Progenitor cell of endocrine pancreas (in vitro differentiated cells): Measurements from ENCODE around the gene SOWAHB. TPM values are rescaled to one million over a fixed set of nuclear protein-coding genes. Genes with fewer than 3 reads are reported as not detected.
A peak's percentile ranks its signal among the peaks of the same experiment; 100 is the strongest.

Experiments used
- DNase-seq: peaks from one replicate; pipeline ENCODE4 v3.0.0; 2021; ENCODE audit warnings: low spot score; ENCODE audit not compliant: unreplicated experiment
- H3K27ac Mint-ChIP-seq: 2 replicates; pipeline ENCODE4 v1.8.0; 2021; ENCODE audit warnings: mild to moderate bottlenecking, moderate library complexity, mixed read lengths
- H3K27me3 Mint-ChIP-seq: 2 replicates; pipeline ENCODE4 v1.8.0; 2021; ENCODE audit warnings: mixed read lengths
- H3K36me3 Mint-ChIP-seq: 2 replicates; pipeline ENCODE4 v1.8.0; 2022; ENCODE audit warnings: mixed read lengths; ENCODE audit not compliant: insufficient read depth
- H3K4me1 Mint-ChIP-seq: 2 replicates; pipeline ENCODE4 v1.8.0; 2021; ENCODE audit warnings: low read depth, mixed read lengths
- H3K4me3 Mint-ChIP-seq: 2 replicates; pipeline ENCODE4 v1.8.0; 2021; ENCODE audit warnings: low read depth, mild to moderate bottlenecking, moderate library complexity, mixed read lengths
- H3K9me3 Mint-ChIP-seq: 2 replicates; pipeline ENCODE4 v1.8.0; 2021; ENCODE audit warnings: low read depth, mixed read lengths
- CTCF ChIP-seq: fragments of 200-600 bp; sonication (generic); IDR thresholded peaks from one replicate; pipeline ENCODE4 v1.5.0; 2021; ENCODE audit warnings: antibody characterized with exemption, mild to moderate bottlenecking; ENCODE audit not compliant: unreplicated experiment
- long read RNA-seq: library from polyadenylated mRNA; unstranded; transcript quantifications from one replicate; pipeline ENCODE4 v2.0.0, GENCODE V29; 2020
- total RNA-seq: library from RNA; stranded (reverse); gene quantifications from 2 replicates; pipeline ENCODE4 v1.2.1, GENCODE V29; 2021

SOWAHB gene
- 4.3 and 4.9 TPM in 2 replicates for total RNA-seq
- long read RNA-seq, transcript SOWAHB-201 (1 exons, 3,220 nt), result major isoform, 5 of 5 reads
- long read RNA-seq, partial matches to known transcripts, result 0 of 5 reads
- long read RNA-seq, other reads (novel, unspliced or antisense), result 0 of 5 reads

GRCh38 chr4:76897536-76898384 is at the start of gene SOWAHB:
TSS of gene SOWAHB (minus strand) at chr4:76898144. CDS start at chr4:76897849, 295 bp downstream.
- DNase-seq, result peak; percentile 78
- Mint-ChIP-seq H3K9me3 (no peaks in the 10 kb centered on the region), H3K27ac (peak within 1 kb of the TSS; percentile 84), H3K4me1 (peaks cover 16% of the 10 kb centered on the region), H3K27me3 (peaks cover 17% of the 10 kb centered on the region), H3K4me3 (peak within 1 kb of the TSS; percentile 81), H3K36me3 (no peaks in the 10 kb centered on the region)
- TF ChIP-seq CTCF, result no peak

- TF ChIP-seq CTCF, result no peak
- Mint-ChIP-seq H3K9me3 (no peaks in the 10 kb centered on the region), H3K27ac (no peak overlapping the region), H3K36me3 (peaks cover 2% of the 10 kb centered on the region), H3K4me3 (no peak overlapping the region), H3K4me1 (peaks cover 18% of the 10 kb centered on the region), H3K27me3 (no peaks in the 10 kb centered on the region)
- DNase-seq, result no peak
These were observed 49.4 kb upstream of the SOWAHB start for GRCh38 chr4:76947369-76947768.

GRCh38 chr4:76943790-76944189 is 45.8 kb upstream of the SOWAHB start:
- Mint-ChIP-seq H3K9me3 (no peaks in the 10 kb centered on the region), H3K4me3 (no peak overlapping the region), H3K36me3 (peaks cover 3% of the 10 kb centered on the region), H3K27me3 (no peaks in the 10 kb centered on the region), H3K4me1 (peaks cover 8% of the 10 kb centered on the region), H3K27ac (no peak overlapping the region)
- DNase-seq, result no peak
- TF ChIP-seq CTCF, result no peak

GRCh38 chr4:76943129-76943620 is 45.2 kb upstream of the SOWAHB start:
- H3K36me3 Mint-ChIP-seq, result peaks cover 3% of the 10 kb centered on the region
- no peaks in the 10 kb centered on the region for H3K9me3 Mint-ChIP-seq
- no peak for DNase-seq
- no peak overlapping the region for H3K4me3 Mint-ChIP-seq
- H3K4me1 Mint-ChIP-seq, result peaks cover 3% of the 10 kb centered on the region
- H3K27me3 Mint-ChIP-seq, result no peaks in the 10 kb centered on the region
- no peak overlapping the region for H3K27ac Mint-ChIP-seq
- no peak for TF ChIP-seq CTCF

GRCh38 chr4:76939184-76939583 is 41.2 kb upstream of the SOWAHB start:
- no peaks in the 10 kb centered on the region for H3K27me3 Mint-ChIP-seq
- H3K4me3 Mint-ChIP-seq, result no peak overlapping the region
- no peaks in the 10 kb centered on the region for H3K4me1 Mint-ChIP-seq
- no peak overlapping the region for H3K27ac Mint-ChIP-seq
- DNase-seq, result no peak
- no peak for TF ChIP-seq CTCF
- H3K36me3 Mint-ChIP-seq, result peaks cover 3% of the 10 kb centered on the region
- no peaks in the 10 kb centered on the region for H3K9me3 Mint-ChIP-seq
